H9 (cell line): ENCODE data around the gene PHOSPHO1. TPM values are rescaled to one million over a fixed set of nuclear protein-coding genes. Genes with fewer than 3 reads are reported as not detected.

Source experiments
- DNase-seq: peaks from one replicate; pipeline ENCODE4 v3.0.0-alpha.2; 2017
- H2AFZ ChIP-seq: one replicate; pipeline ENCODE4 v1.6.1; 2013; ENCODE audit warnings: mild to moderate bottlenecking, low read length, control low read depth, moderate library complexity
- H2AK5ac ChIP-seq: 2 replicates; pipeline ENCODE4 v1.6.1; 2013; ENCODE audit warnings: low read length, control low read depth, mixed read lengths; ENCODE audit not compliant: insufficient read length
- H2BK120ac ChIP-seq: one replicate; pipeline ENCODE4 v1.6.1; 2013; ENCODE audit warnings: low read depth, mild to moderate bottlenecking, low read length, control low read depth, inconsistent platforms; ENCODE audit not compliant: poor library complexity, severe bottlenecking
- H2BK12ac ChIP-seq: 2 replicates; pipeline ENCODE4 v1.6.1; 2013; ENCODE audit warnings: low read length, control low read depth, mixed read lengths, low read depth; ENCODE audit not compliant: insufficient read length
- H2BK15ac ChIP-seq: 2 replicates; pipeline ENCODE4 v1.6.1; 2013; ENCODE audit warnings: low read depth, low read length, control low read depth
- H2BK20ac ChIP-seq: one replicate; pipeline ENCODE4 v1.6.1; 2013; ENCODE audit warnings: low read depth, mild to moderate bottlenecking, low read length, control low read depth, inconsistent platforms; ENCODE audit not compliant: poor library complexity, severe bottlenecking
- H2BK5ac ChIP-seq: 2 replicates; pipeline ENCODE4 v1.6.1; 2013; ENCODE audit warnings: low read length, control low read depth, mixed read lengths; ENCODE audit not compliant: insufficient read length
- H3K14ac ChIP-seq: 2 replicates; pipeline ENCODE4 v1.6.1; 2013; ENCODE audit warnings: low read length, control low read depth; ENCODE audit not compliant: insufficient read depth
- H3K18ac ChIP-seq: 2 replicates; pipeline ENCODE4 v1.6.1; 2013; ENCODE audit warnings: low read depth, mild to moderate bottlenecking, mixed read lengths, low read length, control low read depth; ENCODE audit not compliant: insufficient read length
- H3K23ac ChIP-seq: 2 replicates; pipeline ENCODE4 v1.6.1; 2013; ENCODE audit warnings: low read length, control low read depth, mixed read lengths, low read depth; ENCODE audit not compliant: insufficient read length
- H3K23me2 ChIP-seq: 2 replicates; pipeline ENCODE4 v1.6.1; 2013; ENCODE audit warnings: low read depth, mild to moderate bottlenecking, mixed read lengths, low read length, control low read depth; ENCODE audit not compliant: insufficient read length, poor library complexity, severe bottlenecking
- H3K27ac ChIP-seq: 2 replicates; pipeline ENCODE4 v1.5.1; 2013; ENCODE audit warnings: low read length, control low read depth, mixed read lengths, low read depth; ENCODE audit not compliant: insufficient read length
- H3K27me3 ChIP-seq: 2 replicates; pipeline ENCODE4 v1.6.1; 2013; ENCODE audit warnings: low read length, control low read depth, inconsistent platforms; ENCODE audit not compliant: insufficient read depth
- H3K4ac ChIP-seq: 2 replicates; pipeline ENCODE4 v1.6.1; 2013; ENCODE audit warnings: low read depth, mild to moderate bottlenecking, control low read depth, inconsistent platforms, low read length, moderate library complexity
- H3K4me1 ChIP-seq: 2 replicates; pipeline ENCODE4 v1.6.1; 2013; ENCODE audit warnings: low read length, control low read depth, inconsistent platforms; ENCODE audit not compliant: insufficient read depth
- H3K4me2 ChIP-seq: 2 replicates; pipeline ENCODE4 v1.6.1; 2013; ENCODE audit warnings: low read length, control low read depth, mixed read lengths; ENCODE audit not compliant: insufficient read length, insufficient read depth
- H3K56ac ChIP-seq: 2 replicates; pipeline ENCODE4 v1.6.1; 2013; ENCODE audit warnings: low read depth, mild to moderate bottlenecking, mixed read lengths, low read length, control low read depth; ENCODE audit not compliant: insufficient read length
- H3K79me1 ChIP-seq: 2 replicates; pipeline ENCODE4 v1.6.1; 2013; ENCODE audit warnings: low read depth, mild to moderate bottlenecking, moderate library complexity, low read length, control low read depth, inconsistent platforms; ENCODE audit not compliant: insufficient read depth, poor library complexity, severe bottlenecking
- H3K79me2 ChIP-seq: 2 replicates; pipeline ENCODE4 v1.6.1; 2013; ENCODE audit warnings: low read length, control low read depth, inconsistent platforms; ENCODE audit not compliant: insufficient read depth
- H3K9ac ChIP-seq: 2 replicates; pipeline ENCODE4 v1.6.1; 2013; ENCODE audit warnings: low read length, control low read depth, mixed read lengths; ENCODE audit not compliant: insufficient read length; ENCODE audit errors: extremely low read depth
- H3K9me3 ChIP-seq: one replicate; pipeline ENCODE4 v1.6.1; 2013; ENCODE audit warnings: low read depth, low read length, inconsistent platforms; ENCODE audit not compliant: control insufficient read depth
- H3T11ph ChIP-seq: one replicate; pipeline ENCODE4 v1.6.1; 2013; ENCODE audit warnings: mild to moderate bottlenecking, low read length, control low read depth, inconsistent platforms
- H4K20me1 ChIP-seq: one replicate; pipeline ENCODE4 v1.6.1; 2013; ENCODE audit not compliant: control insufficient read depth, insufficient read length, insufficient read depth
- H4K5ac ChIP-seq: 2 replicates; pipeline ENCODE4 v1.6.1; 2013; ENCODE audit warnings: low read depth, mild to moderate bottlenecking, mixed read lengths, low read length, control low read depth; ENCODE audit not compliant: insufficient read length
- H4K8ac ChIP-seq: replicated peaks from 2 replicates; pipeline ENCODE4 v1.6.1; 2013; ENCODE audit warnings: low read length, control low read depth, mixed read lengths, low read depth; ENCODE audit not compliant: insufficient read length
- H4K91ac ChIP-seq: 2 replicates; pipeline ENCODE4 v1.6.1; 2013; ENCODE audit warnings: low read depth, mild to moderate bottlenecking, moderate library complexity, mixed read lengths, low read length, control low read depth; ENCODE audit not compliant: insufficient read length
- H3K27ac Mint-ChIP-seq, 3 experiments: 2 replicates in 2 of 3; 3 replicates in 1 of 3; pipeline ENCODE4 v1.8.0; 2020 to 2021; ENCODE audit warnings: mixed read lengths in 3 of 3, mild to moderate bottlenecking in 1 of 3, moderate library complexity in 1 of 3
- H3K27me3 Mint-ChIP-seq: 2 replicates; pipeline ENCODE4 v1.8.0; 2021; ENCODE audit warnings: low read depth, mild to moderate bottlenecking, moderate library complexity, mixed read lengths
- H3K36me3 Mint-ChIP-seq, 3 experiments: 2 replicates in 2 of 3; 3 replicates in 1 of 3; pipeline ENCODE4 v1.8.0; 2020 to 2021; ENCODE audit warnings: low read depth in 3 of 3, mixed read lengths in 3 of 3; ENCODE audit not compliant: insufficient read depth in 1 of 3
- H3K4me1 Mint-ChIP-seq, 2 experiments: 2 replicates each; pipeline ENCODE4 v1.8.0; 2020; ENCODE audit warnings: mixed read lengths in 2 of 2
- H3K4me3 Mint-ChIP-seq, 2 experiments: 2 replicates in 1 of 2; 3 replicates in 1 of 2; pipeline ENCODE4 v1.8.0; 2020 to 2021; ENCODE audit warnings: mild to moderate bottlenecking in 2 of 2, mixed read lengths in 2 of 2, moderate library complexity in 1 of 2
- H3K9me3 Mint-ChIP-seq, 2 experiments: 2 replicates in 1 of 2; 3 replicates in 1 of 2; pipeline ENCODE4 v1.8.0; 2020; ENCODE audit warnings: mild to moderate bottlenecking in 2 of 2, mixed read lengths in 2 of 2, moderate library complexity in 1 of 2
- CTCF ChIP-seq: fragments of 200-600 bp; sonication (generic); conservative IDR thresholded peaks from 3 replicates; pipeline ENCODE4 v1.8.0; 2021; ENCODE audit warnings: antibody characterized with exemption, mild to moderate bottlenecking
- WGBS: extraction: QIAGEN DNeasy Blood & Tissue Kit; methylation state at CpG from one replicate; pipeline ENCODE4 v1.1.7; 2013; ENCODE audit warnings: missing lambda C conversion rate, low lambda C conversion rate, mixed read lengths; ENCODE audit not compliant: insufficient read length; ENCODE audit errors: extremely low coverage; 5-methylcytosine and 5-hydroxymethylcytosine counted together
- total RNA-seq: library from RNA; stranded (reverse); gene quantifications from 2 replicates; pipeline ENCODE4 v1.2.1, GENCODE V29; 2021

Gene PHOSPHO1
- total RNA-seq, 1 experiment from 2014 or later = 0.63 TPM

GRCh38 chr17:49258394-49258793 is 27.8 kb upstream of the PHOSPHO1 start:
- H3K23ac ChIP-seq = no peak overlapping the region
- H2BK12ac ChIP-seq = no peak overlapping the region
- H3K9ac ChIP-seq = no peak overlapping the region
- no peak for DNase-seq
- no peaks in the 10 kb centered on the region for H3K9me3 ChIP-seq
- Mint-ChIP-seq H3K9me3 (no peaks in the 10 kb centered on the region), H3K27ac (no peak overlapping the region), H3K4me1 (peaks cover 9 to 11% of the 10 kb centered on the region in 2 experiments), H3K4me3 (no peak overlapping the region), H3K36me3 (no peaks in the 10 kb centered on the region), H3K27me3 (peaks cover 30% of the 10 kb centered on the region)
- no peak overlapping the region for H2BK120ac ChIP-seq
- no peak overlapping the region for H2BK15ac ChIP-seq
- no peak overlapping the region for H4K8ac ChIP-seq
- H3K4me2 ChIP-seq = no peak overlapping the region
- no peak overlapping the region for H3K27ac ChIP-seq
- H3K79me1 ChIP-seq = no peaks in the 10 kb centered on the region
- H2BK5ac ChIP-seq = no peak overlapping the region
- H4K91ac ChIP-seq = no peak overlapping the region
- H4K5ac ChIP-seq = no peak overlapping the region
- H3K4me1 ChIP-seq = no peaks in the 10 kb centered on the region
- H3K79me2 ChIP-seq = no peaks in the 10 kb centered on the region
- H3K18ac ChIP-seq = no peak overlapping the region
- H3K27me3 ChIP-seq = no peaks in the 10 kb centered on the region; the same call in 1 of the 2 replicates
- H3K4ac ChIP-seq = no peak overlapping the region
- H3K23me2 ChIP-seq = no peaks in the 10 kb centered on the region
- TF ChIP-seq CTCF = no peak
- no peak overlapping the region for H3K56ac ChIP-seq
- no CpG with 5 or more reads among the region's 3 CpGs for WGBS
- no peak overlapping the region for H2BK20ac ChIP-seq
- H2AFZ ChIP-seq = no peak overlapping the region
- no peak overlapping the region for H3T11ph ChIP-seq
- H4K20me1 ChIP-seq = no peaks in the 10 kb centered on the region
- H2AK5ac ChIP-seq = no peak overlapping the region
- H3K14ac ChIP-seq = no peak overlapping the region
